HG02973 (cell line): ENCODE data around the gene RXFP1.

Source experiments
- ATAC-seq: cut with Tn5 transposase; IDR thresholded peaks from one replicate; pipeline ENCODE4 v1.9.1; 2021; ENCODE audit warnings: moderate library complexity; ENCODE audit not compliant: unreplicated experiment

Gene RXFP1

GRCh38 chr4:158670975-158671664 is 149.4 kb downstream of the RXFP1 start:
- peak; percentile 34 for ATAC-seq

- ATAC-seq: no peak
These were observed 149.9 kb downstream of the RXFP1 start, which contains the start of gene C4orf46 for GRCh38 chr4:158671665-158671914. TSS of gene C4orf46 (minus strand) at chr4:158671887. CDS start at chr4:158671801, 86 bp downstream.

GRCh38 chr4:158671915-158672806 is 150.5 kb downstream of the RXFP1 start, which contains the start of gene ETFDH:
TSS of gene ETFDH (plus strand) at chr4:158672296. CDS start at chr4:158672457, 161 bp downstream.
- ATAC-seq: peak; percentile 84

GRCh38 chr4:158673633-158674032 is 152.0 kb downstream of the RXFP1 start:
- no peak for ATAC-seq

GRCh38 chr4:158676076-158676475 is 154.4 kb downstream of the RXFP1 start:
- ATAC-seq: no peak

GRCh38 chr4:158678767-158679166 is 157.1 kb downstream of the RXFP1 start:
- ATAC-seq: no peak

- no peak for ATAC-seq
These were observed 159.9 kb downstream of the RXFP1 start for GRCh38 chr4:158681629-158682028.

- ATAC-seq: no peak
These were observed 160.4 kb downstream of the RXFP1 start for GRCh38 chr4:158682066-158682465.

GRCh38 chr4:158688813-158689212 is 167.1 kb downstream of the RXFP1 start:
- no peak for ATAC-seq
